Parathyroid adenoma (tissue), 2 donors: ENCODE results near the gene GBA2.

Source experiments
- H2AFZ ChIP-seq: fragments of 300-600 bp; sonication (generic); one replicate; pipeline ENCODE4 v1.7.0; 2017; ENCODE audit warnings: antibody characterized with exemption, mild to moderate bottlenecking
- H3K27ac ChIP-seq: fragments of 300-600 bp; sonication (generic); one replicate; pipeline ENCODE4 v1.7.0; 2017
- H3K27me3 ChIP-seq: fragments of 300-600 bp; sonication (generic); one replicate; pipeline ENCODE4 v1.7.0; 2017; ENCODE audit warnings: low read length; ENCODE audit not compliant: control insufficient read depth, insufficient read depth
- H3K36me3 ChIP-seq: fragments of 300-600 bp; sonication (generic); one replicate; pipeline ENCODE4 v1.7.0; 2017; ENCODE audit warnings: low read length; ENCODE audit not compliant: control insufficient read depth, insufficient read depth
- H3K4me1 ChIP-seq: fragments of 300-600 bp; sonication (generic); one replicate; pipeline ENCODE4 v1.7.0; 2017; ENCODE audit warnings: control low read depth
- H3K4me2 ChIP-seq: fragments of 300-600 bp; sonication (generic); one replicate; pipeline ENCODE4 v1.7.0; 2017; ENCODE audit warnings: low read length
- H3K4me3 ChIP-seq: fragments of 300-600 bp; sonication (generic); one replicate; pipeline ENCODE4 v1.7.0; 2017; ENCODE audit warnings: low read depth, low read length
- H3K79me2 ChIP-seq: fragments of 300-600 bp; sonication (generic); one replicate; pipeline ENCODE4 v1.7.0; 2017; ENCODE audit warnings: control low read depth
- H3K9ac ChIP-seq: fragments of 300-600 bp; sonication (generic); one replicate; pipeline ENCODE4 v1.7.0; 2017; ENCODE audit warnings: mild to moderate bottlenecking
- H3K9me3 ChIP-seq: fragments of 300-600 bp; sonication (generic); one replicate; pipeline ENCODE4 v1.7.0; 2017; ENCODE audit warnings: low read length; ENCODE audit not compliant: control insufficient read depth
- TF ChIP-seq, protein P1 (sequence below): fragments of 300-600 bp; sonication (generic); IDR thresholded peaks from one replicate; pipeline ENCODE4 v1.7.0; 2017; ENCODE audit warnings: antibody characterized with exemption, mild to moderate bottlenecking
- donor health status: primary hyperparathyroidism.

The GBA2 gene

GRCh38 chr9:35729101-35729500, 19.9 kb downstream of the GBA2 start:
- peaks cover 12% of the 10 kb centered on the region for H3K79me2 ChIP-seq
- peaks cover 17% of the 10 kb centered on the region for H3K4me1 ChIP-seq
- no peaks in the 10 kb centered on the region for H3K27me3 ChIP-seq
- H3K27ac ChIP-seq: peak overlapping the region; percentile 12
- H2AFZ ChIP-seq: no peak overlapping the region
- no peak overlapping the region for H3K4me2 ChIP-seq
- TF ChIP-seq, protein P1, sequence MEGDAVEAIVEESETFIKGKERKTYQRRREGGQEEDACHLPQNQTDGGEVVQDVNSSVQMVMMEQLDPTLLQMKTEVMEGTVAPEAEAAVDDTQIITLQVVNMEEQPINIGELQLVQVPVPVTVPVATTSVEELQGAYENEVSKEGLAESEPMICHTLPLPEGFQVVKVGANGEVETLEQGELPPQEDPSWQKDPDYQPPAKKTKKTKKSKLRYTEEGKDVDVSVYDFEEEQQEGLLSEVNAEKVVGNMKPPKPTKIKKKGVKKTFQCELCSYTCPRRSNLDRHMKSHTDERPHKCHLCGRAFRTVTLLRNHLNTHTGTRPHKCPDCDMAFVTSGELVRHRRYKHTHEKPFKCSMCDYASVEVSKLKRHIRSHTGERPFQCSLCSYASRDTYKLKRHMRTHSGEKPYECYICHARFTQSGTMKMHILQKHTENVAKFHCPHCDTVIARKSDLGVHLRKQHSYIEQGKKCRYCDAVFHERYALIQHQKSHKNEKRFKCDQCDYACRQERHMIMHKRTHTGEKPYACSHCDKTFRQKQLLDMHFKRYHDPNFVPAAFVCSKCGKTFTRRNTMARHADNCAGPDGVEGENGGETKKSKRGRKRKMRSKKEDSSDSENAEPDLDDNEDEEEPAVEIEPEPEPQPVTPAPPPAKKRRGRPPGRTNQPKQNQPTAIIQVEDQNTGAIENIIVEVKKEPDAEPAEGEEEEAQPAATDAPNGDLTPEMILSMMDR: no peak
- H3K4me3 ChIP-seq: no peak overlapping the region
- no peak overlapping the region for H3K9ac ChIP-seq
- no peaks in the 10 kb centered on the region for H3K9me3 ChIP-seq
- no peaks in the 10 kb centered on the region for H3K36me3 ChIP-seq

DNA sequence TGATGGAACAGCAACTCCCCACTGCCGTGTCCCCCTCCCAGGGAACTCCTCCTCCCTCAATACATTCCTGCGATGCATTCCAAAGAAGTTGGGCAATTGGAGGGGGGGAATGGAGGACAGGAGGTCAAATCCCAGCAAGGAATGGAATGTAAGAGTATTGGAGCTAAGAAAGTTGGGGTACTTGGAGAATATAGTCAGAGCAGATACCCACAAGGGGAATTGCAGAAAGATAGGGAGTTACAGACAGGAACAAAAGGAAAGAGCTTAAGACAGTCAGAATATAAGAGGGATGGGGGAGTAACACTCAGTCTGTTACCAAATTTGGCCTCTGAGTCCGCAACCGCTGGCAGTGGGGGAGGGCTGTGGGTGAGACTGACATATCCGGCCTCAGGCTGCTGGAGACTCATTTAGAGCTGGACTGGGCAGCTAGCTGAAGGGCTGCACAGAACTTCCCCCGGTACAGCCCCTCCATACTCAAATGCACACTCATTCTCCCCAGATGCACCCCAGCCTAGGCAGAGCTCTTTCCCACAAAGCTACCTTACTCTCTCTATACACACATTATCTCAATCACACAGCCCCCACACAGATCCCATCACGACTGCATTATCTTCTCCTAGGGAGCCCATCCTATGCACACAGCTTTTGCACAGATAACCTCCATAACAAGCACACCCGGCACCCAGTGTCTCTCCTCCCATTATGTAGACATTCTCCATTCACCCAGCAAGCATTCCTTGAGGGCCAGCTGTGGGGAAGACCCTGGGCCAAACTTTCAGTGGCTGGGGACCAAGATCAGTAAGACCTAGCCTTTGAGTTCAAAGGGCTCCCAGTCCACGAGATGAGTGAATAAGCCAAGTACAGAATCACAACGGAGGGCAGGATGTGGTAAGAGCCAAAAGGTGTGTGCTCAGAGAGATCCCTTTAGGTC, 20.7 kb downstream of the GBA2 start:
- H3K36me3 ChIP-seq: no peaks in the 10 kb centered on the region
- peaks cover 14% of the 10 kb centered on the region for H3K4me1 ChIP-seq
- H3K27me3 ChIP-seq: no peaks in the 10 kb centered on the region
- H3K27ac ChIP-seq: peak overlapping the region; percentile 49
- TF ChIP-seq, protein P1: no peak
- H3K9ac ChIP-seq: no peak overlapping the region
- peaks cover 12% of the 10 kb centered on the region for H3K79me2 ChIP-seq
- no peaks in the 10 kb centered on the region for H3K9me3 ChIP-seq
- peak overlapping the region; percentile 8 for H3K4me3 ChIP-seq
- no peak overlapping the region for H2AFZ ChIP-seq
- peak overlapping the region; percentile 52 for H3K4me2 ChIP-seq

DNA sequence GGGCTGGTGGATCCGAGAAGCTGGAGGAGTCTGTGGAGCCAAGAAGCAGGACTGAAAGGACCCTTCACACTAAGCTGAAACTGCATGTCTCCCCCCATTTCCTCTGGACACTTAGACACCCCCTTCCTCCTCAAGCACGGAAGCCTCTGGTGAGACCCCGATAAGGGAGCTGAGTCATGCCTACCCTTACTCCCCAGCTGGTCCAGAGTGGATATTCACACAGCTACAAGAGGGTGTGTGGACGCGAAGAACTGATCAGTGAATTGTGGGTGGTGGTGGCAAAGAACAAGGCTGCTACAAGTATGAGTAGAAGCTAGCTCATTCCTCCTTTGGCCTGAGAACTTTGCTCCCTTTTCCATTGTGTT, 21.4 kb downstream of the GBA2 start:
- H3K27me3 ChIP-seq: no peaks in the 10 kb centered on the region
- H3K4me3 ChIP-seq: no peak overlapping the region
- H3K4me1 ChIP-seq: peaks cover 10% of the 10 kb centered on the region
- TF ChIP-seq, protein P1: no peak
- H3K9ac ChIP-seq: no peak overlapping the region
- no peaks in the 10 kb centered on the region for H3K9me3 ChIP-seq
- H2AFZ ChIP-seq: no peak overlapping the region
- H3K36me3 ChIP-seq: no peaks in the 10 kb centered on the region
- H3K4me2 ChIP-seq: peak overlapping the region; percentile 50
- peak overlapping the region; percentile 49 for H3K27ac ChIP-seq
- H3K79me2 ChIP-seq: peaks cover 12% of the 10 kb centered on the region

GRCh38 chr9:35726931-35727330, 22.1 kb downstream of the GBA2 start:
- Histone ChIP-seq H2AFZ (no peak overlapping the region), H3K36me3 (no peaks in the 10 kb centered on the region), H3K9ac (no peak overlapping the region), H3K4me2 (no peak overlapping the region), H3K79me2 (peaks cover 12% of the 10 kb centered on the region), H3K4me1 (peaks cover 10% of the 10 kb centered on the region), H3K27ac (no peak overlapping the region), H3K27me3 (no peaks in the 10 kb centered on the region), H3K9me3 (no peaks in the 10 kb centered on the region), H3K4me3 (no peak overlapping the region)
- TF ChIP-seq, protein P1: no peak

DNA sequence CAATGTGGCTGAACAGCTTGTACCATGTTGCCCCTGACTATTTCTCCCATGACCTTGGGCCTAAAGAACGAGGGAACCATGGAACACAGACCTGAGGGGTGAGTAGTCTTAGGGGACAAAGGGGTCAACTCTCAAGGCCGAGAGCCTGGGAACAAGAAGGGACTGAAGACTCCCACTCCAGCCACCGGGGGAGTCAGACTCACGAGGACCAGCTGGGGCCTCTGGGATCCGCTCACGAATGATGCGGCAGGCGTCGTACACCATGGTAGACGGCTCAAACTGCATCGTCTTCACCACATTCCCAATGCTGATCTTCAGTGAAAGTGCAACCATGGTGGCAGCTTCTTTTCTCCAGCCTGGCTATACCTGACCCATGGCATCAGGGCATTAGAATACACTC, 23.7 kb downstream of the GBA2 start:
- peaks cover 10% of the 10 kb centered on the region for H3K4me1 ChIP-seq

More for the DNA sequence above, 23.7 kb downstream of the GBA2 start:
- TF ChIP-seq, protein P1: no peak
- no peak overlapping the region for H3K9ac ChIP-seq
- H3K79me2 ChIP-seq: peaks cover 6% of the 10 kb centered on the region
- H3K9me3 ChIP-seq: no peaks in the 10 kb centered on the region
- no peaks in the 10 kb centered on the region for H3K27me3 ChIP-seq
- no peak overlapping the region for H2AFZ ChIP-seq
- no peaks in the 10 kb centered on the region for H3K36me3 ChIP-seq
- no peak overlapping the region for H3K4me3 ChIP-seq
- no peak overlapping the region for H3K4me2 ChIP-seq
- H3K27ac ChIP-seq: no peak overlapping the region
